ENCODE measurements around the gene ATP13A2. TPM values are rescaled to one million over a fixed set of nuclear protein-coding genes. Genes with fewer than 3 reads are reported as not detected.

Gene ATP13A2
- total and polyA plus RNA-seq, 7 donors = 13.9 to 30.6 (median 22.6) TPM

GRCh38 chr1:16989676-16990391 is 21.9 kb downstream of the ATP13A2 start:
- H3K4me1 ChIP-seq = no peaks in the 10 kb centered on the region
- no peaks in the 10 kb centered on the region for H3K27me3 ChIP-seq (ENCODE audit: insufficient read depth in 3 of 3, low read length in 2 of 3)
- no peak for TF ChIP-seq CTCF (IDR thresholded peaks at IDR 0.05)
- H3K4me3 ChIP-seq = no peak overlapping the region
- ATAC-seq (no peak), DNase-seq (no peak)
- H3K9me3 ChIP-seq = no peaks in the 10 kb centered on the region
- H3K36me3 ChIP-seq (ENCODE audit: insufficient read depth in 1 of 2, low read depth in 1 of 2) = peaks cover 4 to 78% of the 10 kb centered on the region in 2 donors
- intact Hi-C loops (cut with DNase I) = no loop called here
- H3K27ac ChIP-seq = no peak overlapping the region
- 91 to 94% (median 92%) methylated on average over 22 of the region's 22 CpGs for WGBS, 3 donors

GRCh38 chr1:16988210-16988609 is 23.5 kb downstream of the ATP13A2 start:
- no peaks in the 10 kb centered on the region for H3K4me1 ChIP-seq
- ATAC-seq (no peak), DNase-seq (no peak)
- H3K4me3 ChIP-seq = no peak overlapping the region
- peaks cover 0 to 1% (median 0%) of the 10 kb centered on the region in 3 donors for H3K27me3 ChIP-seq (ENCODE audit: insufficient read depth in 3 of 3, low read length in 2 of 3)
- H3K27ac ChIP-seq = no peak overlapping the region
- H3K9me3 ChIP-seq = no peaks in the 10 kb centered on the region
- 91 to 95% (median 93%) methylated on average over 13 of the region's 13 CpGs for WGBS, 3 donors
- no peak for TF ChIP-seq CTCF (IDR thresholded peaks at IDR 0.05)
- intact Hi-C loops (cut with DNase I) = no loop called here
- peaks cover 4 to 70% of the 10 kb centered on the region in 2 donors for H3K36me3 ChIP-seq (ENCODE audit: insufficient read depth in 1 of 2, low read depth in 1 of 2)

DNA sequence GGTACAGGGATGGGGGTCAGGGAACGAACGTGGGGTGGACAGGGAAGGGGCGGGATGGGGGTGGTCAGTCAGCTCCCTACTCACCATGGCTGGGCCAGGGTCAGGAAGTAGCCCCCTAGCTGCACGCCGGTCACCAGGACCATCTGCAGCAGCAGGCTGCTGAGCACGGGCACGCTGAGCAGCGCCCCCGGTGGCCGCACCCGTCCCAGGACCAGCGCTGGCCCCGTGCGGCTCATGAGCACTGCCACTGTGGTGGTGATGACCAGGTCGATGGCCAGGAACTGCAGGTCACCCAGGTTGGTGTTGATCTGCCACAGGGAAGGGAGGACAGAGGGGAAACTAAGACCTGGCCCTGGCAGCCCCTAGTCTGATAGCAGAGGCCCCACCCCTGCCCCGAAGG is 24.8 kb downstream of the ATP13A2 start:
- 75 to 80% (median 80%) methylated on average over 16 of the region's 16 CpGs for WGBS, 3 donors

DNA sequence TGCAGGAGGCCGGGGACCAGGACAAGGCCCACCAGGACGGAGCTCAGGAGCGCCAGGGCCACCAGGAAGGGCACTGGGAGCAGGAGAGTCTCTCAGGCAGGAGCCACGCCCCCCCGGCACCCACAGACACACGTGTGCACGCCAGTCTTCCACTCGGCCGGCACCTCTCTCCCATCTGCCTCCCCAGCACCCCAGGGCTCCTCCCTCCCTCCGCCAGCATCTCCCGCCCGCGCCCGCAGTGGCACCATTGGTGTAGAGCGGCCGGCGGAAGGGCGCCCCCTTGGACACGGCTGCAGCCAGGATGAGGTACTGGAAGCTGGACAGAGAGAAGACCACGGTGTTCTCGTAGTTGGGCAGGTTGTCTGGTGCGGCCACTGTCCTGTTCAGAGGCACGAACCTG is 25.2 kb downstream of the ATP13A2 start:
- H3K9me3 ChIP-seq = no peaks in the 10 kb centered on the region
- H3K36me3 ChIP-seq (ENCODE audit: insufficient read depth in 1 of 2, low read depth in 1 of 2) = peaks cover 4 to 58% of the 10 kb centered on the region in 2 donors
- peaks cover 0 to 3% (median 0%) of the 10 kb centered on the region in 3 donors for H3K27me3 ChIP-seq (ENCODE audit: insufficient read depth in 3 of 3, low read length in 2 of 3)
- ATAC-seq (no peak), DNase-seq (no peak)
- H3K4me3 ChIP-seq = no peak overlapping the region
- no peak overlapping the region for H3K27ac ChIP-seq
- TF ChIP-seq CTCF (IDR thresholded peaks at IDR 0.05) = no peak
- intact Hi-C loops (cut with DNase I) = no loop called here
- WGBS, 3 donors = 87 to 89% (median 88%) methylated on average over 20 to 23 of the region's 23 CpGs
- H3K4me1 ChIP-seq = no peaks in the 10 kb centered on the region

More for the DNA sequence above, 24.8 kb downstream of the ATP13A2 start:
- TF ChIP-seq CTCF (IDR thresholded peaks at IDR 0.05) = no peak
- DNase-seq (no peak), ATAC-seq (no peak)
- no peak overlapping the region for H3K4me3 ChIP-seq
- no peaks in the 10 kb centered on the region for H3K9me3 ChIP-seq
- H3K27me3 ChIP-seq (ENCODE audit: insufficient read depth in 3 of 3, low read length in 2 of 3) = peaks cover 0 to 3% (median 0%) of the 10 kb centered on the region in 3 donors
- H3K4me1 ChIP-seq = no peaks in the 10 kb centered on the region
- intact Hi-C loops (cut with DNase I) = no loop called here
- peaks cover 4 to 62% of the 10 kb centered on the region in 2 donors for H3K36me3 ChIP-seq (ENCODE audit: insufficient read depth in 1 of 2, low read depth in 1 of 2)
- no peak overlapping the region for H3K27ac ChIP-seq

Measured in psoas muscle (tissue), 8 donors.